ENCODE data around the gene ZNF362. TPM values are rescaled to one million over a fixed set of nuclear protein-coding genes. Genes with fewer than 3 reads are reported as not detected.

Gene ZNF362
- total RNA-seq, 1 donor from 2014 or later = 69.8 TPM

- DNase-seq = peak; percentile 82
- Mint-ChIP-seq H3K36me3 (ENCODE audit: unreplicated experiment) (no peaks in the 10 kb centered on the region), H3K27me3 (ENCODE audit: unreplicated experiment) (peaks cover 11% of the 10 kb centered on the region), H3K4me3 (ENCODE audit: unreplicated experiment) (peak overlapping the region; percentile 78), H3K4me1 (ENCODE audit: low read depth, unreplicated experiment) (peaks cover 82% of the 10 kb centered on the region), H3K27ac (ENCODE audit: unreplicated experiment) (peak overlapping the region; percentile 92), H3K9me3 (ENCODE audit: unreplicated experiment) (peaks cover 22% of the 10 kb centered on the region)
- no peak for TF ChIP-seq CTCF (IDR thresholded peaks at IDR 0.05; ENCODE audit: partially characterized antibody, unreplicated experiment)
Observed at GRCh38 chr1:33336580-33336979, 80.3 kb downstream of the ZNF362 start.

GRCh38 chr1:33337441-33337840 lies 81.1 kb downstream of the ZNF362 start:
- Mint-ChIP-seq H3K27me3 (ENCODE audit: unreplicated experiment) (peaks cover 14% of the 10 kb centered on the region), H3K4me3 (ENCODE audit: unreplicated experiment) (peak overlapping the region; percentile 72), H3K27ac (ENCODE audit: unreplicated experiment) (peak overlapping the region; percentile 92), H3K36me3 (ENCODE audit: unreplicated experiment) (no peaks in the 10 kb centered on the region), H3K4me1 (ENCODE audit: low read depth, unreplicated experiment) (peaks cover 86% of the 10 kb centered on the region), H3K9me3 (ENCODE audit: unreplicated experiment) (peaks cover 25% of the 10 kb centered on the region)
- TF ChIP-seq CTCF (IDR thresholded peaks at IDR 0.05; ENCODE audit: partially characterized antibody, unreplicated experiment) = no peak
- DNase-seq = no peak

- Mint-ChIP-seq H3K9me3 (ENCODE audit: unreplicated experiment) (peaks cover 25% of the 10 kb centered on the region), H3K27ac (ENCODE audit: unreplicated experiment) (peak overlapping the region; percentile 92), H3K4me1 (ENCODE audit: low read depth, unreplicated experiment) (peaks cover 86% of the 10 kb centered on the region), H3K27me3 (ENCODE audit: unreplicated experiment) (peaks cover 15% of the 10 kb centered on the region), H3K4me3 (ENCODE audit: unreplicated experiment) (peak overlapping the region; percentile 72), H3K36me3 (ENCODE audit: unreplicated experiment) (no peaks in the 10 kb centered on the region)
- no peak for DNase-seq
- TF ChIP-seq CTCF (IDR thresholded peaks at IDR 0.05; ENCODE audit: partially characterized antibody, unreplicated experiment) = no peak
Observed at GRCh38 chr1:33338048-33338439, 81.8 kb downstream of the ZNF362 start.

GRCh38 chr1:33338440-33339211 lies 82.3 kb downstream of the ZNF362 start:
- Mint-ChIP-seq H3K36me3 (ENCODE audit: unreplicated experiment) (no peaks in the 10 kb centered on the region), H3K4me3 (ENCODE audit: unreplicated experiment) (peak overlapping the region; percentile 72), H3K9me3 (ENCODE audit: unreplicated experiment) (peaks cover 23% of the 10 kb centered on the region), H3K27me3 (ENCODE audit: unreplicated experiment) (peaks cover 15% of the 10 kb centered on the region), H3K27ac (ENCODE audit: unreplicated experiment) (peak overlapping the region; percentile 92), H3K4me1 (ENCODE audit: low read depth, unreplicated experiment) (peaks cover 84% of the 10 kb centered on the region)
- no peak for TF ChIP-seq CTCF (IDR thresholded peaks at IDR 0.05; ENCODE audit: partially characterized antibody, unreplicated experiment)
- DNase-seq = no peak

GRCh38 chr1:33339413-33339812 lies 83.1 kb downstream of the ZNF362 start:
- Mint-ChIP-seq H3K4me3 (ENCODE audit: unreplicated experiment) (peak overlapping the region; percentile 72), H3K27me3 (ENCODE audit: unreplicated experiment) (peaks cover 15% of the 10 kb centered on the region), H3K27ac (ENCODE audit: unreplicated experiment) (peak overlapping the region; percentile 92), H3K4me1 (ENCODE audit: low read depth, unreplicated experiment) (peaks cover 83% of the 10 kb centered on the region), H3K9me3 (ENCODE audit: unreplicated experiment) (peaks cover 23% of the 10 kb centered on the region), H3K36me3 (ENCODE audit: unreplicated experiment) (no peaks in the 10 kb centered on the region)
- no peak for TF ChIP-seq CTCF (IDR thresholded peaks at IDR 0.05; ENCODE audit: partially characterized antibody, unreplicated experiment)
- DNase-seq = no peak

Measured in glutamatergic neuron (in vitro differentiated cells).